Testis (tissue), 3 donors: ENCODE data around the gene POLR3G. TPM values are rescaled to one million over a fixed set of nuclear protein-coding genes. Genes with fewer than 3 reads are reported as not detected.

Experiments
- DNase-seq: peaks from one replicate; pipeline ENCODE4 v3.0.0-alpha.2; 2019
- H3K27ac ChIP-seq, 2 donors: fragments of 200-600 bp; sonication (generic); one replicate each; pipeline ENCODE4 v1.5.1; 2019
- H3K27me3 ChIP-seq: fragments of 200-600 bp; sonication (generic); one replicate; pipeline ENCODE4 v1.5.1; 2019
- H3K36me3 ChIP-seq: fragments of 200-600 bp; sonication (generic); one replicate; pipeline ENCODE4 v1.5.1; 2017; ENCODE audit warnings: low read depth; ENCODE audit errors: missing control alignments
- H3K4me1 ChIP-seq: fragments of 200-600 bp; sonication (generic); one replicate; pipeline ENCODE4 v1.5.1; 2019
- H3K4me3 ChIP-seq, 2 donors: fragments of 200-600 bp; sonication (generic); one replicate each; pipeline ENCODE4 v1.5.1; 2017 to 2019
- H3K9me3 ChIP-seq: fragments of 200-600 bp; sonication (generic); one replicate; pipeline ENCODE4 v1.5.1; 2017
- CTCF ChIP-seq, 3 experiments: fragments of 450-650 bp in 2 of 3; fragments of 200-600 bp in 1 of 3; sonication (generic) in 1 of 3; IDR thresholded peaks; one replicate each; pipeline ENCODE4 v1.5.1; 2016 to 2019; ENCODE audit warnings: antibody characterized with exemption in 3 of 3, mild to moderate bottlenecking in 2 of 3, moderate library complexity in 1 of 3
- POLR2A ChIP-seq: fragments of 450-650 bp; IDR thresholded peaks from one replicate; pipeline ENCODE4 v1.6.1; 2017; ENCODE audit warnings: antibody characterized with exemption, mild to moderate bottlenecking, moderate library complexity
- WGBS, 2 donors: methylation state at CpG; one replicate each; pipeline ENCODE4 v1.1.5; 2018; 5-methylcytosine and 5-hydroxymethylcytosine counted together
- intact Hi-C: fragments of 100-400 bp; cut with DNase I; formaldehyde crosslinking; loops from one replicate; pipeline ENCODE4 v1.15.1; 2023; ENCODE audit warnings: low total_unique reads
- polyA plus RNA-seq: library from polyadenylated mRNA; stranded (reverse); fragments of 350-450 nt; fragmentation: Illumina TruSeq; extraction: RNeasy Lipid Tissue Mini Kit (QIAGEN cat#74804); gene quantifications from one replicate; pipeline ENCODE4 v1.2.3, GENCODE V29; 2014; ENCODE audit warnings: low read depth, low replicate concordance; ENCODE audit not compliant: insufficient read depth
- total RNA-seq, 2 donors: library from RNA; depleted of rRNA; stranded (reverse); fragments of >200 nt; gene quantifications; one replicate each; pipeline ENCODE4 v1.2.3, GENCODE V29; 2016

The POLR3G gene
- total and polyA plus RNA-seq, 3 donors from 2014 or later, result 5.2 to 13.4 (median 9.4) TPM

- H3K36me3 ChIP-seq, result no peaks in the 10 kb centered on the region
- WGBS, 2 donors, result 81 to 96% methylated on average over 5 of the region's 5 CpGs
- H3K4me3 ChIP-seq, result no peak overlapping the region
- no peak overlapping the region for H3K27ac ChIP-seq
- H3K27me3 ChIP-seq, result no peaks in the 10 kb centered on the region
- H3K4me1 ChIP-seq, result no peaks in the 10 kb centered on the region
- intact Hi-C loops, result no loop called here
- no peak for TF ChIP-seq CTCF (IDR thresholded peaks at IDR 0.05)
- TF ChIP-seq POLR2A, result no peak
- no peak for DNase-seq
- no peaks in the 10 kb centered on the region for H3K9me3 ChIP-seq
Measured at GRCh38 chr5:90551376-90551775, 76.7 kb downstream of the POLR3G start.

GRCh38 chr5:90553711-90554110, 79.0 kb downstream of the POLR3G start:
- intact Hi-C loops, result no loop called here
- Histone ChIP-seq H3K4me3 (no peak overlapping the region), H3K36me3 (no peaks in the 10 kb centered on the region), H3K4me1 (peaks cover 5% of the 10 kb centered on the region), H3K27me3 (no peaks in the 10 kb centered on the region), H3K9me3 (no peaks in the 10 kb centered on the region), H3K27ac (no peak overlapping the region)
- DNase-seq, result no peak
- TF ChIP-seq CTCF (IDR thresholded peaks at IDR 0.05) (no peak), POLR2A (no peak)

GRCh38 chr5:90554358-90555006, 79.8 kb downstream of the POLR3G start:
- no peaks in the 10 kb centered on the region for H3K9me3 ChIP-seq
- DNase-seq, result no peak

GRCh38 chr5:90555666-90556065, 81.0 kb downstream of the POLR3G start:
- TF ChIP-seq CTCF (IDR thresholded peaks at IDR 0.05) (no peak), POLR2A (no peak)
- no peaks in the 10 kb centered on the region for H3K9me3 ChIP-seq
- peaks cover 5% of the 10 kb centered on the region for H3K4me1 ChIP-seq
- DNase-seq, result no peak
- no peak overlapping the region for H3K4me3 ChIP-seq
- no peaks in the 10 kb centered on the region for H3K36me3 ChIP-seq
- intact Hi-C loops, result no loop called here
- H3K27me3 ChIP-seq, result no peaks in the 10 kb centered on the region
- no peak overlapping the region for H3K27ac ChIP-seq

More at GRCh38 chr5:90554358-90555006, 79.8 kb downstream of the POLR3G start:
- peaks cover 5% of the 10 kb centered on the region for H3K4me1 ChIP-seq
- no peak overlapping the region for H3K27ac ChIP-seq
- H3K27me3 ChIP-seq, result no peaks in the 10 kb centered on the region
- TF ChIP-seq POLR2A (no peak), CTCF (IDR thresholded peaks at IDR 0.05) (no peak)
- intact Hi-C loops, result no loop called here
- 73 to 80% methylated on average over 4 of the region's 4 CpGs for WGBS, 2 donors
- H3K36me3 ChIP-seq, result no peaks in the 10 kb centered on the region
- H3K4me3 ChIP-seq, result no peak overlapping the region

GRCh38 chr5:90557391-90557790, 82.7 kb downstream of the POLR3G start:
- intact Hi-C loops, result no loop called here
- Histone ChIP-seq H3K4me1 (peaks cover 5% of the 10 kb centered on the region), H3K27ac (no peak overlapping the region), H3K9me3 (no peaks in the 10 kb centered on the region), H3K27me3 (no peaks in the 10 kb centered on the region), H3K4me3 (no peak overlapping the region), H3K36me3 (no peaks in the 10 kb centered on the region)
- 9 to 18% methylated on average over 9 of the region's 9 CpGs for WGBS, 2 donors
- no peak for TF ChIP-seq CTCF (IDR thresholded peaks at IDR 0.05)
- TF ChIP-seq POLR2A, result no peak
- DNase-seq, result no peak
